NCI-H524 (cell line): ENCODE data around the gene ACOX2.

Source experiments
- DNase-seq, 2 experiments: peaks; one replicate each; lab custom pipeline; 2025; lab: John Stamatoyannopoulos, UW

The ACOX2 gene

GRCh38 chr3:58508437-58508836 lies 28.6 kb downstream of the ACOX2 start:
- DNase-seq: no peak

GRCh38 chr3:58507356-58508078 lies 29.5 kb downstream of the ACOX2 start:
- DNase-seq: no peak

GRCh38 chr3:58502872-58503271 lies 34.1 kb downstream of the ACOX2 start:
- no peak for DNase-seq

- peak in 1 of 2 experiments; percentile 29 for DNase-seq
These were observed 39.9 kb downstream of the ACOX2 start for GRCh38 chr3:58497097-58497496.

GRCh38 chr3:58496206-58496857 lies 40.7 kb downstream of the ACOX2 start:
- DNase-seq: peak; percentile 50 to 55

GRCh38 chr3:58495101-58495500 lies 41.9 kb downstream of the ACOX2 start:
- peak in 1 of 2 experiments; percentile 11 for DNase-seq

- DNase-seq: no peak
These were observed 42.9 kb downstream of the ACOX2 start for GRCh38 chr3:58494107-58494506.

- peak in 1 of 2 experiments; percentile 26 for DNase-seq
These were observed 44.5 kb downstream of the ACOX2 start for GRCh38 chr3:58492494-58492905.

GRCh38 chr3:58491506-58492402 lies 45.2 kb downstream of the ACOX2 start, which contains the start of gene KCTD6:
Gene KCTD6 (plus strand): TSS chr3:58492096. CDS start chr3:58498756, 6,660 bp downstream.
- DNase-seq: peak; percentile 67 to 89

GRCh38 chr3:58490860-58491501 lies 46.0 kb downstream of the ACOX2 start:
- no peak for DNase-seq

- no peak for DNase-seq
These were observed 48.0 kb downstream of the ACOX2 start for GRCh38 chr3:58488967-58489366.

GRCh38 chr3:58487140-58487886 lies 49.7 kb downstream of the ACOX2 start:
- DNase-seq: no peak

- no peak for DNase-seq
These were observed 51.1 kb downstream of the ACOX2 start for GRCh38 chr3:58485801-58486435.

- no peak for DNase-seq
These were observed 52.3 kb downstream of the ACOX2 start for GRCh38 chr3:58484722-58485069.

- peak; percentile 63 to 84 for DNase-seq
These were observed 52.8 kb downstream of the ACOX2 start for GRCh38 chr3:58484045-58484721.

- DNase-seq: peak in 1 of 2 experiments; percentile 39
These were observed 53.9 kb downstream of the ACOX2 start for GRCh38 chr3:58482917-58483636.

- no peak for DNase-seq
These were observed 56.7 kb downstream of the ACOX2 start for GRCh38 chr3:58480309-58480708.

- DNase-seq: no peak
These were observed 58.2 kb downstream of the ACOX2 start for GRCh38 chr3:58478781-58479180.

GRCh38 chr3:58474967-58475578 lies 61.9 kb downstream of the ACOX2 start:
- DNase-seq: no peak
